Thyroid gland (tissue), 4 donors: ENCODE measurements around the gene NADK.
"Not testable (repeated sequence)": the region's sequence is repeated elsewhere in the genome, so short reads cannot be mapped to it uniquely, and the experiment has no call there.

Source experiments
- POLR2A ChIP-seq, 2 donors: fragments of 450-650 bp; IDR thresholded peaks; one replicate each; pipeline ENCODE4 v1.6.1; 2017; ENCODE audit warnings: antibody characterized with exemption in 2 of 2, mild to moderate bottlenecking in 2 of 2, moderate library complexity in 1 of 2
- TF ChIP-seq, protein P1 (sequence below), 6 experiments: fragments of 200-600 bp in 3 of 6; fragments of 450-650 bp in 3 of 6; sonication (generic) in 3 of 6; IDR thresholded peaks; one replicate each; pipeline ENCODE4 v1.5.1; 2016 to 2019; ENCODE audit warnings: antibody characterized with exemption in 6 of 6, mild to moderate bottlenecking in 2 of 6, inconsistent platforms in 1 of 6, moderate library complexity in 1 of 6

DNA sequence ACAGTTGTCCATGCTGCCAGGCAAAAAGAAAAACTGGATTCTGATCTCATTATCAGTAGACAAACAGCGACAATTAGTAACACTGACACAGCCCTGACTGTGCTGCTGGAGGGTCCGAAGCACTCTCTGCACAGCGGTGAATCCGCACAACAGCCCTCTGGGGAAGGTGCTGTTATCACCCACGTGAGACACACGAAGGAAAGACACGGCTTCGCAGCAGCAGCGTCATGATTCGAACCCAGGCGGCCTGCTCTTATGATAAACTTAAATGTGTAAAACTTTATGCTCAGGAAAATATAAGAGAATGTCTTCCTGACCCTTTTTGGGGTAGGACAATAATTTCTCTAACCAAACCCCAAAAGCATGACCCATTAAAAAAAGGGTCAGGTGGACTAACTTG is 35.7 kb downstream of the NADK start:
- TF ChIP-seq, protein P1, sequence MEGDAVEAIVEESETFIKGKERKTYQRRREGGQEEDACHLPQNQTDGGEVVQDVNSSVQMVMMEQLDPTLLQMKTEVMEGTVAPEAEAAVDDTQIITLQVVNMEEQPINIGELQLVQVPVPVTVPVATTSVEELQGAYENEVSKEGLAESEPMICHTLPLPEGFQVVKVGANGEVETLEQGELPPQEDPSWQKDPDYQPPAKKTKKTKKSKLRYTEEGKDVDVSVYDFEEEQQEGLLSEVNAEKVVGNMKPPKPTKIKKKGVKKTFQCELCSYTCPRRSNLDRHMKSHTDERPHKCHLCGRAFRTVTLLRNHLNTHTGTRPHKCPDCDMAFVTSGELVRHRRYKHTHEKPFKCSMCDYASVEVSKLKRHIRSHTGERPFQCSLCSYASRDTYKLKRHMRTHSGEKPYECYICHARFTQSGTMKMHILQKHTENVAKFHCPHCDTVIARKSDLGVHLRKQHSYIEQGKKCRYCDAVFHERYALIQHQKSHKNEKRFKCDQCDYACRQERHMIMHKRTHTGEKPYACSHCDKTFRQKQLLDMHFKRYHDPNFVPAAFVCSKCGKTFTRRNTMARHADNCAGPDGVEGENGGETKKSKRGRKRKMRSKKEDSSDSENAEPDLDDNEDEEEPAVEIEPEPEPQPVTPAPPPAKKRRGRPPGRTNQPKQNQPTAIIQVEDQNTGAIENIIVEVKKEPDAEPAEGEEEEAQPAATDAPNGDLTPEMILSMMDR (IDR thresholded peaks at IDR 0.05) = not testable (repeated sequence)
- TF ChIP-seq POLR2A (IDR thresholded peaks at IDR 0.05) = not testable (repeated sequence)
